ENCODE measurements around the gene PALMD. TPM values are rescaled to one million over a fixed set of nuclear protein-coding genes. Genes with fewer than 3 reads are reported as not detected.

The PALMD gene
- total and polyA plus RNA-seq, 11 donors: 74.0 to 236 (median 120) TPM

DNA sequence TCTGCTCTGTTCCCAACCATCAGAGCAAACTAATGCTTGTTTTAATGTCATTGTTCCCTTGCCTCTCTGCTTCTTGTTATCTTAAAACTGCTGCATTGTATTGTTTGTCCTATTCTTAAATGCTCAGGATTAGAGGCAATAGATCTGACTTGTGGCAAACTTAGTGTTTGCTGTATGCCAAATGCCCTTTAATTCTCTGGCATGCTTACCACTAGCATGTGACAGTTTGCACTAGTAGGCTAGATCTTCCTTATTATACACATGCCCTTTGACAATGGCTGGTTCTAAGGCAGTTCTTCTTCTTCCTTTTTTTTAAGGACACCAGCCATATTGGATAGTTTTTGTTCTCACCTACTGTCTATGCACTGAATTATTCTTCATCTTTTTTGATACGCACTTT, 30.1 kb downstream of the PALMD start:
- Histone ChIP-seq H3K36me3 (peaks cover 0 to 91% (median 33%) of the 10 kb centered on the region in 9 donors), H3K4me1 (peaks cover 5 to 97% (median 64%) of the 10 kb centered on the region in 12 donors), H3K4me3 (no peak overlapping the region), H3K9me3 (no peaks in the 10 kb centered on the region), H3K27me3 (no peaks in the 10 kb centered on the region), H3K27ac (peak overlapping the region; percentile 11 to 89 (median 82))
- ATAC-seq (no peak), DNase-seq (no peak)
- WGBS, 4 donors: 97 to 100% (median 98%) methylated on average over 1 of the region's 1 CpG
- intact Hi-C loops (cut with DNase I): no loop called here
- no peak for TF ChIP-seq POLR2A (IDR thresholded peaks at IDR 0.05)
- TF ChIP-seq, protein P1, sequence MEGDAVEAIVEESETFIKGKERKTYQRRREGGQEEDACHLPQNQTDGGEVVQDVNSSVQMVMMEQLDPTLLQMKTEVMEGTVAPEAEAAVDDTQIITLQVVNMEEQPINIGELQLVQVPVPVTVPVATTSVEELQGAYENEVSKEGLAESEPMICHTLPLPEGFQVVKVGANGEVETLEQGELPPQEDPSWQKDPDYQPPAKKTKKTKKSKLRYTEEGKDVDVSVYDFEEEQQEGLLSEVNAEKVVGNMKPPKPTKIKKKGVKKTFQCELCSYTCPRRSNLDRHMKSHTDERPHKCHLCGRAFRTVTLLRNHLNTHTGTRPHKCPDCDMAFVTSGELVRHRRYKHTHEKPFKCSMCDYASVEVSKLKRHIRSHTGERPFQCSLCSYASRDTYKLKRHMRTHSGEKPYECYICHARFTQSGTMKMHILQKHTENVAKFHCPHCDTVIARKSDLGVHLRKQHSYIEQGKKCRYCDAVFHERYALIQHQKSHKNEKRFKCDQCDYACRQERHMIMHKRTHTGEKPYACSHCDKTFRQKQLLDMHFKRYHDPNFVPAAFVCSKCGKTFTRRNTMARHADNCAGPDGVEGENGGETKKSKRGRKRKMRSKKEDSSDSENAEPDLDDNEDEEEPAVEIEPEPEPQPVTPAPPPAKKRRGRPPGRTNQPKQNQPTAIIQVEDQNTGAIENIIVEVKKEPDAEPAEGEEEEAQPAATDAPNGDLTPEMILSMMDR (IDR thresholded peaks at IDR 0.05): no peak

DNA sequence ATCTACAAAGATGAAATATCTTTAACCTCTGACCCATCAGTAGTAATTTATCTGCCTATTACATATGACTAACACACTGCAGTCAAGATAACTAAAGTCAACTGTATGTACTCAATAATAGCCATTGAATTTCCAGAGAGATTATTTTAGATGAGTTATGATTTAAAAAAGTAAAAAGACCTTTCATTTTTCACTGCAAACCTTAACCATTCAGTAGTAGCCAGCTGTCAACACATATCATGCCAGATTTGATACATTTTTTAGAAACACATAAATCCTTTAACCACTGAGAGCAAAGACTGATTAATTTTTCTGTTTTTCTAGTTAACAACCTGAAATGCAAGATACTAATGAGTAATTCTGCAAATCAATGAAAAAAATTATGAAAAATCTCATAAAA, 31.0 kb downstream of the PALMD start:
- H3K9me3 ChIP-seq: no peaks in the 10 kb centered on the region
- H3K27me3 ChIP-seq: no peaks in the 10 kb centered on the region
- no peak overlapping the region for H3K4me3 ChIP-seq
- peaks cover 8 to 95% (median 63%) of the 10 kb centered on the region in 12 donors for H3K4me1 ChIP-seq
- intact Hi-C loops (cut with DNase I): no loop called here
- H3K27ac ChIP-seq: peak overlapping the region; percentile 0 to 89 (median 82)
- TF ChIP-seq POLR2A (IDR thresholded peaks at IDR 0.05): no peak
- TF ChIP-seq, protein P1 (IDR thresholded peaks at IDR 0.05): no peak
- DNase-seq (no peak), ATAC-seq (no peak)
- peaks cover 0 to 91% (median 32%) of the 10 kb centered on the region in 9 donors for H3K36me3 ChIP-seq

DNA sequence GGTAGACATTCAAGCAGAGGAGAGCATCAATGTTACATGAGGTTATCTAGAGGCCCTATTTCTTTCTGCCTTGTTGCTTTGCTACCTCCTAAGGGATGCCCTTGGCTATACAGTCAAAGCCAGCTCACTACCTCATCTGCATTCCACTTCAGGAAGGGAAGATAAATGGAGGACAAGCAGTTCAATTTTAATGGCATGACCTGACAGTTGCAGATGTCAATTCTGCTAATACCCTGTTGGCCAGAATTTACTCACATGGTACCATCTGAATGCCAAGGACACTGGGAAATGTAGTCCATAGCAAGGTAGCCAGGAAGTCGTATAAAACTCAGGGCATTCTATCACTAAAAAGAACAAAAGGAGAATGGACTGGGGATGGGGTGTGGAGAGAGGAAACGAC, 31.5 kb downstream of the PALMD start:
- intact Hi-C loops (cut with DNase I): no loop called here
- peaks cover 8 to 92% (median 60%) of the 10 kb centered on the region in 12 donors for H3K4me1 ChIP-seq
- DNase-seq: peak in 2 of 5 donors; percentile 30 to 32

DNA sequence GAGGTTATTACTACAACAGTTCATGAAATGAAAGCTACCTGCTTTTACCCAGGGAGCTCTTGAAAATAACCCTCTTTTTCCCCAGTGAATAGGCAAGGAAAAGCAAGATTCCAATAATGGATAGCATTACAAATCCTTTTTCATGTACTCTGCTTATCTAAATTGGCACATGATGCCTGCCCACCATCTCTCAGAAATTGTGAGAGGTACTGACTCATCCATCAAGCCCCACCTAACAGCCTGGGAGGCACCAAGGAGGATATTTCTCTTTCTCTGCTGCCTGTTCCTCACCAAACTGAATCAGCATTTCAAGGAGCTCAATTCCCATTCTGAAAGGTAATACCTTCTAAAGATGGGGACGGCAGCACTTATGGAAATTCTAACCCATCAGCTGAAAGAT, 34.4 kb downstream of the PALMD start:
- WGBS, 4 donors: 71 to 83% (median 79%) methylated on average over 1 of the region's 1 CpG
- no peak overlapping the region for H3K4me3 ChIP-seq
- H3K4me1 ChIP-seq: peaks cover 9 to 85% (median 46%) of the 10 kb centered on the region in 12 donors
- intact Hi-C loops (cut with DNase I): loop anchor here in 3 of 10 donors (5.0 to 10.0 kb wide), 3 partner anchors 33 to 135 kb away; partner anchors contain the start of gene PALMD (in 1 of the 3)
- no peak for ATAC-seq
- no peaks in the 10 kb centered on the region for H3K27me3 ChIP-seq
- no peaks in the 10 kb centered on the region for H3K9me3 ChIP-seq
- no peak for DNase-seq
- H3K27ac ChIP-seq: peak overlapping the region in 8 of 12 donors; percentile 5 to 87 (median 52)
- H3K36me3 ChIP-seq: peaks cover 0 to 85% (median 26%) of the 10 kb centered on the region in 9 donors
- TF ChIP-seq POLR2A (IDR thresholded peaks at IDR 0.05): no peak
- TF ChIP-seq, protein P1 (IDR thresholded peaks at IDR 0.05): no peak

More for the DNA sequence above, 31.5 kb downstream of the PALMD start:
- 61 to 72% (median 65%) methylated on average over 2 of the region's 2 CpGs for WGBS, 4 donors
- Histone ChIP-seq H3K27me3 (no peaks in the 10 kb centered on the region), H3K9me3 (no peaks in the 10 kb centered on the region), H3K4me3 (no peak overlapping the region), H3K36me3 (peaks cover 0 to 90% (median 29%) of the 10 kb centered on the region in 9 donors), H3K27ac (peak overlapping the region; percentile 0 to 89 (median 82))
- no peak for TF ChIP-seq POLR2A (IDR thresholded peaks at IDR 0.05)
- TF ChIP-seq, protein P1 (IDR thresholded peaks at IDR 0.05): no peak
- peak; percentile 71 to 83 (median 77) for ATAC-seq
